ENCODE data around the gene ROCK2. TPM values are rescaled to one million over a fixed set of nuclear protein-coding genes. Genes with fewer than 3 reads are reported as not detected.

ROCK2 gene
- polyA plus RNA-seq, 1 donor (not counting 4 experiments of a cell fraction or from before 2014, with no cell fraction given): 12.6 TPM

GRCh38 chr2:11169333-11169732, 175.1 kb downstream of the ROCK2 start:
- Histone ChIP-seq H3K4me2 (ENCODE audit: control insufficient read depth, extremely low read depth, insufficient read depth, low read depth, low read length) (no peak overlapping the region), H3K4me3 (ENCODE audit: control insufficient read depth in 2 of 3, extremely low read depth in 1 of 3, insufficient read depth in 2 of 3, low read depth in 1 of 3, low read length in 3 of 3) (no peak overlapping the region), H3K9me1 (ENCODE audit: control insufficient read depth, extremely low read depth, insufficient read depth, low read length) (no peaks in the 10 kb centered on the region), H3K4me1 (ENCODE audit: control insufficient read depth, extremely low read depth, insufficient read depth, low read length) (no peaks in the 10 kb centered on the region), H3K36me3 (ENCODE audit: control insufficient read depth in 2 of 2, extremely low read depth in 1 of 2, insufficient read depth in 2 of 2, low read length in 2 of 2) (no peaks in the 10 kb centered on the region), H3K27me3 (ENCODE audit: control insufficient read depth, extremely low read depth, insufficient read depth, low read length) (no peaks in the 10 kb centered on the region), H3K79me2 (ENCODE audit: control insufficient read depth, insufficient read depth, low read length) (no peaks in the 10 kb centered on the region), H3K9me3 (ENCODE audit: control insufficient read depth, low read depth, low read length) (no peaks in the 10 kb centered on the region), H4K20me1 (ENCODE audit: control insufficient read depth, extremely low read depth, insufficient read depth, low read length) (no peaks in the 10 kb centered on the region), H3K9ac (ENCODE audit: control insufficient read depth, extremely low read depth, insufficient read depth, low read length) (no peak overlapping the region), H3K27ac (ENCODE audit: control insufficient read depth, insufficient read depth, low read length) (no peak overlapping the region), H2AFZ (ENCODE audit: control insufficient read depth, low read length) (no peak overlapping the region)
- DNase-seq (ENCODE audit: low read depth, low spot score) (no peak), FAIRE-seq (no peak)
- TF ChIP-seq EZH2 (IDR thresholded peaks at IDR 0.05; ENCODE audit: low read length) (no peak), CTCF (optimal IDR thresholded peaks at IDR 0.05 in 1 of 3, IDR thresholded peaks at IDR 0.05 in 1 of 3, conservative IDR thresholded peaks at IDR 0.05 in 1 of 3; ENCODE audit: extremely low read depth in 1 of 3, insufficient read depth in 2 of 3, low read length in 3 of 3) (no peak)
- dilution Hi-C loops (cut with MboI; ENCODE audit: extremely low pct_ligation_motif_present, low sequenced_read_pairs): no loop called here

DNA sequence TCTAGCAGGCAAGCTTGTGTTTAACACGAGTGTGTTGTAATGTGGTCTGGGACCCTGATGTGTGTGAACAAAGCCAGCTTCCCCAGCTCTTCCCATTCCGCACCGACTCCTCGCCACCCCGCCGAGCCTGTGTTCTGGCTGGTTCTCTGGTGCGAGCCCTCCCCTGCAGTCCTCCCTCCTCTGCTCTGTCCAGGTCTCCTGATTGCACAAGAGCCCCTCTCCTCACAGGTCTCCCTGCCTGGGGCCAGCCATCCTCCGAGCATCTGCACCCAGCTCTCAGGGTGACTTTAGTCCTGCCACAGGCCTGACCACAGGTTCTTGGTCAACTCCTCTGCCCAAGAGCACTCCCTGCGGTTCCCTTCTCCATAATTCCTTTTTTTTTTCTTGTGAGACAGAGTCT, 175.9 kb downstream of the ROCK2 start:
- Histone ChIP-seq H3K4me1 (ENCODE audit: control insufficient read depth, extremely low read depth, insufficient read depth, low read length) (no peaks in the 10 kb centered on the region), H3K4me2 (ENCODE audit: control insufficient read depth, extremely low read depth, insufficient read depth, low read depth, low read length) (no peak overlapping the region), H3K79me2 (ENCODE audit: control insufficient read depth, insufficient read depth, low read length) (no peaks in the 10 kb centered on the region), H3K9me1 (ENCODE audit: control insufficient read depth, extremely low read depth, insufficient read depth, low read length) (no peaks in the 10 kb centered on the region), H3K36me3 (ENCODE audit: control insufficient read depth in 2 of 2, extremely low read depth in 1 of 2, insufficient read depth in 2 of 2, low read length in 2 of 2) (no peaks in the 10 kb centered on the region), H3K9ac (ENCODE audit: control insufficient read depth, extremely low read depth, insufficient read depth, low read length) (no peak overlapping the region), H3K27me3 (ENCODE audit: control insufficient read depth, extremely low read depth, insufficient read depth, low read length) (no peaks in the 10 kb centered on the region), H2AFZ (ENCODE audit: control insufficient read depth, low read length) (no peak overlapping the region), H3K27ac (ENCODE audit: control insufficient read depth, insufficient read depth, low read length) (no peak overlapping the region), H3K4me3 (ENCODE audit: control insufficient read depth in 2 of 3, extremely low read depth in 1 of 3, insufficient read depth in 2 of 3, low read depth in 1 of 3, low read length in 3 of 3) (no peak overlapping the region), H4K20me1 (ENCODE audit: control insufficient read depth, extremely low read depth, insufficient read depth, low read length) (no peaks in the 10 kb centered on the region), H3K9me3 (ENCODE audit: control insufficient read depth, low read depth, low read length) (no peaks in the 10 kb centered on the region)
- dilution Hi-C loops (cut with MboI; ENCODE audit: extremely low pct_ligation_motif_present, low sequenced_read_pairs): no loop called here
- TF ChIP-seq EZH2 (IDR thresholded peaks at IDR 0.05; ENCODE audit: low read length) (no peak), CTCF (optimal IDR thresholded peaks at IDR 0.05 in 1 of 3, IDR thresholded peaks at IDR 0.05 in 1 of 3, conservative IDR thresholded peaks at IDR 0.05 in 1 of 3; ENCODE audit: extremely low read depth in 1 of 3, insufficient read depth in 2 of 3, low read length in 3 of 3) (no peak)
- DNase-seq (ENCODE audit: low read depth, low spot score): no peak
- FAIRE-seq: no peak
